Epithelial cell of esophagus (primary cell): ENCODE measurements around the gene CPS1.

Experiments used
- DNase-seq: peaks from one replicate; pipeline ENCODE4 v3.0.0; 2010; ENCODE audit warnings: low read depth
- H3K4me3 ChIP-seq: 2 replicates; pipeline ENCODE4 v1.5.1; 2011; ENCODE audit warnings: mild to moderate bottlenecking, low read length, control low read depth
- CTCF ChIP-seq: IDR thresholded peaks from 2 replicates; pipeline ENCODE4 v1.5.1; 2011; ENCODE audit warnings: low read depth, mild to moderate bottlenecking, low read length, control low read depth, inconsistent platforms; ENCODE audit not compliant: insufficient read depth; ENCODE audit errors: missing control alignments

CPS1 gene

GRCh38 chr2:210630873-210631560 is 74.6 kb downstream of the CPS1 start:
- no peak for TF ChIP-seq CTCF
- no peak for DNase-seq
- no peak overlapping the region for H3K4me3 ChIP-seq

GRCh38 chr2:210633699-210634098 is 77.3 kb downstream of the CPS1 start:
- no peak for DNase-seq
- TF ChIP-seq CTCF, result no peak
- H3K4me3 ChIP-seq, result no peak overlapping the region

- H3K4me3 ChIP-seq, result no peak overlapping the region
- no peak for DNase-seq
- no peak for TF ChIP-seq CTCF
These were observed 78.9 kb downstream of the CPS1 start for GRCh38 chr2:210635257-210635656.

GRCh38 chr2:210642333-210642732 is 85.9 kb downstream of the CPS1 start:
- no peak for DNase-seq
- H3K4me3 ChIP-seq, result no peak overlapping the region
- TF ChIP-seq CTCF, result no peak

- TF ChIP-seq CTCF, result no peak
- no peak for DNase-seq
- H3K4me3 ChIP-seq, result no peak overlapping the region
These were observed 90.8 kb downstream of the CPS1 start for GRCh38 chr2:210647151-210647550.

- TF ChIP-seq CTCF, result no peak
- no peak overlapping the region for H3K4me3 ChIP-seq
- peak; percentile 22 for DNase-seq
These were observed 97.7 kb downstream of the CPS1 start for GRCh38 chr2:210654091-210654490.

- DNase-seq, result no peak
- H3K4me3 ChIP-seq, result no peak overlapping the region
- TF ChIP-seq CTCF, result no peak
These were observed 99.0 kb downstream of the CPS1 start for GRCh38 chr2:210655229-210655975.
